Hepatocyte (in vitro differentiated cells): ENCODE results near the gene CDH4.

ENCODE experiments used
- EZH2 ChIP-seq: fragments of 200-600 bp; sonication (generic); IDR thresholded peaks from 2 replicates; pipeline ENCODE4 v1.6.1; 2016; ENCODE audit warnings: antibody characterized with exemption, mild to moderate bottlenecking, borderline replicate concordance
- EZH2phosphoT487 ChIP-seq: fragments of 200-600 bp; sonication (generic); IDR thresholded peaks from one replicate; pipeline ENCODE4 v1.6.1; 2018; ENCODE audit warnings: antibody characterized with exemption, mild to moderate bottlenecking, low read depth, moderate library complexity; ENCODE audit not compliant: unreplicated experiment, severe bottlenecking
- TF ChIP-seq, protein P1 (sequence below): fragments of 200-600 bp; sonication (generic); IDR thresholded peaks from 2 replicates; pipeline ENCODE4 v1.5.1; 2016; ENCODE audit warnings: antibody characterized with exemption, mild to moderate bottlenecking; ENCODE audit not compliant: poor library complexity

DNA sequence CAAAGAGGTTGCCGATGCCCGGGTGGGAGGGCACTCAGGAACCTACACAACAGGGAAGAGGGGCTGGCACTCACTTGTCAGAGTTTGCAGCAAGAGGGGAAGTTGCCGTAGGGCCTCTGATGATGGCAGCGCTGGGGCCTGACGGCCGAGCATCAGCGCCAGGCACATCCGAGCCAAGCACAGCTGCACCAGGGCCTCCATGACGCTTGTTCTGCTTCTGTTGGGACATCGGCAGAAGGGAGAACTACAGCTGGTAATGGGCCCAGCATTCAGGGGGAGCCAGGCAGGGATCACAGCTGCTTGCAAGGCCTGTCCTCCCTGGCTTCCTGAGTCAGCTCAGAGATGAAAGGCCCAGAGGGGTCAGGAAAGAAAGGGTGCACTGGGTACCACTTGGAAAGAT lies 367.7 kb downstream of the CDH4 start:
- TF ChIP-seq, protein P1, sequence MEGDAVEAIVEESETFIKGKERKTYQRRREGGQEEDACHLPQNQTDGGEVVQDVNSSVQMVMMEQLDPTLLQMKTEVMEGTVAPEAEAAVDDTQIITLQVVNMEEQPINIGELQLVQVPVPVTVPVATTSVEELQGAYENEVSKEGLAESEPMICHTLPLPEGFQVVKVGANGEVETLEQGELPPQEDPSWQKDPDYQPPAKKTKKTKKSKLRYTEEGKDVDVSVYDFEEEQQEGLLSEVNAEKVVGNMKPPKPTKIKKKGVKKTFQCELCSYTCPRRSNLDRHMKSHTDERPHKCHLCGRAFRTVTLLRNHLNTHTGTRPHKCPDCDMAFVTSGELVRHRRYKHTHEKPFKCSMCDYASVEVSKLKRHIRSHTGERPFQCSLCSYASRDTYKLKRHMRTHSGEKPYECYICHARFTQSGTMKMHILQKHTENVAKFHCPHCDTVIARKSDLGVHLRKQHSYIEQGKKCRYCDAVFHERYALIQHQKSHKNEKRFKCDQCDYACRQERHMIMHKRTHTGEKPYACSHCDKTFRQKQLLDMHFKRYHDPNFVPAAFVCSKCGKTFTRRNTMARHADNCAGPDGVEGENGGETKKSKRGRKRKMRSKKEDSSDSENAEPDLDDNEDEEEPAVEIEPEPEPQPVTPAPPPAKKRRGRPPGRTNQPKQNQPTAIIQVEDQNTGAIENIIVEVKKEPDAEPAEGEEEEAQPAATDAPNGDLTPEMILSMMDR, result no peak
- TF ChIP-seq EZH2, result no peak
- no peak for TF ChIP-seq EZH2phosphoT487
